Adrenal gland (tissue), 12 donors: ENCODE data around the gene IFRD2. TPM values are rescaled to one million over a fixed set of nuclear protein-coding genes. Genes with fewer than 3 reads are reported as not detected.
A peak's percentile ranks its signal among the peaks of the same experiment; 100 is the strongest.

ENCODE experiments used
- DNase-seq, 7 donors: peaks; one replicate each; pipeline ENCODE4 v3.0.0-alpha.2; 2019 to 2020
- H3K27ac ChIP-seq, 5 donors: fragments of 200-600 bp; sonication (generic) in 4 of 5; 1 replicate in 3 of 5; 2 replicates in 2 of 5; pipeline versions ENCODE4 v1.5.1 to v1.8.0; 2016 to 2020; ENCODE audit warnings: mild to moderate bottlenecking in 1 of 5
- H3K27me3 ChIP-seq: fragments of 200-600 bp; 2 replicates; pipeline ENCODE4 v1.8.0; 2021
- H3K36me3 ChIP-seq, 2 donors: fragments of 200-600 bp; replicated peaks in 1 of 2; 1 replicate in 1 of 2; 2 replicates in 1 of 2; pipeline versions ENCODE4 v1.5.1 to v1.8.0; 2018 to 2022
- H3K4me1 ChIP-seq, 2 donors: fragments of 200-600 bp; replicated peaks in 1 of 2; 1 replicate in 1 of 2; 2 replicates in 1 of 2; pipeline versions ENCODE4 v1.5.1 to v1.8.0; 2018 to 2021
- H3K4me3 ChIP-seq, 4 donors: fragments of 200-600 bp; sonication (generic) in 3 of 4; one replicate each; pipeline ENCODE4 v1.5.1; 2016 to 2018
- H3K9me3 ChIP-seq, 3 donors: fragments of 200-600 bp; sonication (generic) in 1 of 3; replicated peaks in 1 of 3; 1 replicate in 2 of 3; 2 replicates in 1 of 3; pipeline versions ENCODE4 v1.5.1 to v1.8.0; 2016 to 2021
- CTCF ChIP-seq, 6 experiments: fragments of 450-650 bp in 4 of 6; fragments of 200-600 bp in 2 of 6; sonication (generic) in 1 of 6; IDR thresholded peaks; 1 replicate in 5 of 6; 2 replicates in 1 of 6; pipeline versions ENCODE4 v1.5.1 to v1.8.0; 2016 to 2021; ENCODE audit warnings: antibody characterized with exemption in 6 of 6, mild to moderate bottlenecking in 2 of 6, moderate library complexity in 1 of 6
- POLR2A ChIP-seq, 2 donors: fragments of 450-650 bp; IDR thresholded peaks; one replicate each; pipeline ENCODE4 v1.6.1; 2017; ENCODE audit warnings: antibody characterized with exemption in 2 of 2, mild to moderate bottlenecking in 2 of 2, moderate library complexity in 1 of 2
- WGBS, 4 donors: extraction: QIAGEN DNeasy Blood & Tissue Kit in 2 of 4; methylation state at CpG; one replicate each; pipeline versions ENCODE4 v1.1.5 to v1.1.7; 2013 to 2017; 5-methylcytosine and 5-hydroxymethylcytosine counted together
- intact Hi-C, 2 donors: fragments of 100-400 bp; cut with DNase I; formaldehyde crosslinking; loops; one replicate each; pipeline versions ENCODE4 v1.14.1 to v1.15.0; 2022 to 2023
- polyA plus RNA-seq, 3 donors: library from polyadenylated mRNA; stranded (reverse); fragments of 200-250 nt in 2 of 3; fragments of 350-450 nt in 1 of 3; fragmentation: Illumina TruSeq in 1 of 3; extraction: RNeasy Lipid Tissue Mini Kit (QIAGEN cat#74804) in 1 of 3; gene quantifications; one replicate each; pipeline ENCODE4 v1.2.3, GENCODE V29; 2013 to 2014
- total RNA-seq, 9 donors: library from RNA; depleted of rRNA in 4 of 9; stranded (reverse); fragments of >200 nt in 4 of 9; fragments of 120-200 nt in 1 of 9; fragmentation: NEBNext Ultra II Directional in 1 of 9; extraction: Animal tissue kit (Norgen Biotek cat#: 25700) in 1 of 9; gene quantifications; one replicate each; pipeline versions ENCODE4 v1.1.0 to v1.2.4, GENCODE V29; 2013 to 2023
- donor health status: healthy with polysubstance abuse.
- donor health status: Bipolar disorder and iron deficiency.
- donor health status: DM: yes; HTN: yes; CAD: no.
- donor health status: DM: no; HTN: no; CAD: no.
- donor health status: DM: no; HTN: no; CAD: no.
- donor health status: DM: yes; HTN: yes; CAD: no.

Gene IFRD2
- total and polyA plus RNA-seq, 12 donors, result 31.6 to 182 (median 56.8) TPM

- no peaks in the 10 kb centered on the region for H3K27me3 ChIP-seq
- no peaks in the 10 kb centered on the region for H3K9me3 ChIP-seq
- no peak overlapping the region for H3K4me3 ChIP-seq
- intact Hi-C loops, result loop anchor here in 1 of 2 donors (5.0 kb wide), 1 partner anchor 52 kb away; no protein-coding TSS in a partner anchor
- H3K27ac ChIP-seq, result peak overlapping the region; percentile 14 to 98 (median 94)
- H3K4me1 ChIP-seq, result peaks cover 29 to 60% of the 10 kb centered on the region in 2 donors
- peaks cover 0 to 21% of the 10 kb centered on the region in 2 donors for H3K36me3 ChIP-seq
- 8 to 45% (median 37%) methylated on average over 1 to 4 of the region's 4 CpGs for WGBS, 4 donors
- peak; percentile 77 to 93 (median 85) for TF ChIP-seq CTCF (IDR thresholded peaks at IDR 0.05)
- no peak for TF ChIP-seq POLR2A (IDR thresholded peaks at IDR 0.05)
- DNase-seq, result peak; percentile 64 to 89 (median 78)
These were observed 32.3 kb upstream of the IFRD2 start for GRCh38 chr3:50324351-50325112.

DNA sequence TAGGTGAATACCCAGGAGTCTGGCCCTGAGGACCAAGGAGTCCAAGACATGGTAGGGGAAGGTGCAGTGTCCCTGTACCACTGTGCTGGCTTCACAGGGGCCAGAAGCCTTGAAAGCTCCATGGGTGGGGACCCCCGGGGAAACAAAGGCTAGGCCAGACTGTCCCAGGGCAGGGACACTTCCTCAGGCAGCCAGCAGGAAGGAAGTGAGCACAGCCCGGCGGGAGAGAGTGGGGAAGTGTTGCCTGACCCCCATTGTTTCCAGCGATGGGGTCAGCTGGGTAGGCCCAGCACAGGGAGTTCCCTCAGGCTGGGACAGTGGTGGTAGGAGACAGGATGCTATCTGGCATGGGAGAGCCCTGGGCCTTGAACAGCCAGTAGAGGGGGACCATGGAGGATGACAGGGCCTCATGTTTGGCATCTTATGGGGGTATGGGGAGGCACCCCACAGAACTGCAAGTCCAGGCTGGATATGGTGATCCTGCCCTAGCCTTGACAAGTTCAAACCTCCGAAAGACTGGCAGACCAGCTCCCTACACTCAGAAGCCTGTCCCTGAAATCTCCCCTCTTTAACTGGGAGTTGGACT is 31.5 kb upstream of the IFRD2 start:
- Histone ChIP-seq H3K27me3 (no peaks in the 10 kb centered on the region), H3K4me3 (no peak overlapping the region), H3K27ac (peak overlapping the region; percentile 14 to 98 (median 94)), H3K36me3 (peaks cover 0 to 22% of the 10 kb centered on the region in 2 donors), H3K4me1 (peaks cover 33 to 66% of the 10 kb centered on the region in 2 donors), H3K9me3 (no peaks in the 10 kb centered on the region)
- intact Hi-C loops, result loop anchor here in 1 of 2 donors (5.0 kb wide), 1 partner anchor 51 kb away; no protein-coding TSS in a partner anchor
- TF ChIP-seq CTCF (IDR thresholded peaks at IDR 0.05) (peak in 2 of 6 experiments; percentile 11 to 31), POLR2A (IDR thresholded peaks at IDR 0.05) (no peak)
- peak in 6 of 7 donors; percentile 46 to 80 (median 62) for DNase-seq
- 33 to 64% (median 51%) methylated on average over 1 to 5 of the region's 5 CpGs for WGBS, 4 donors

DNA sequence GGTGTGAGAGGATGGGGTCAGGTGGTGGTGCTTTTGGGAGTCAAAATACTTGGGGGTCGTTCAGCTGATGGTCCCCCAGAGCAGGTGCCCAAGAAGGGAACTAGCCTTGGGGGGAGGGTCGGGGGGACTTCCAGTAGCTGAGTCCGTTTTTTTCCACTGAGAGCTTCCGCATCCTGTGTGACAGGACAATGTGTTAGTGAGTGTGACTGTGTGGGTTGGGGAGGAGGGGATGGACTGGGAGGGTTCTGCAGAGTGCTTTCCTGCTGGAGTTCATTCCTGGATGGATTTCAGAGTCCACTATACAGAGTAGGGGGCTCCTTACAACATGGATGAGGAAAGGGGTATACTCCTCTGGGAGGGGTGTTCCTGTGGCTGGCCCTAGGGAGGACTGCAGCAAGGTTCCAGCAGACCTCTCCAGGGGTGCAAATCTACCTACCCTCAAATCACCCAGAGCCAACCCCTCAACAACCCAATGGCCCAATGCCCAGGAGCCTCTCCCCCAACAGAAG is 30.9 kb upstream of the IFRD2 start:
- TF ChIP-seq CTCF (IDR thresholded peaks at IDR 0.05) (no peak), POLR2A (IDR thresholded peaks at IDR 0.05) (no peak)
- Histone ChIP-seq H3K4me1 (peaks cover 39 to 67% of the 10 kb centered on the region in 2 donors), H3K36me3 (peaks cover 0 to 28% of the 10 kb centered on the region in 2 donors), H3K27ac (peak overlapping the region; percentile 35 to 98 (median 94)), H3K9me3 (no peaks in the 10 kb centered on the region), H3K4me3 (no peak overlapping the region), H3K27me3 (no peaks in the 10 kb centered on the region)
- DNase-seq, result peak; percentile 48 to 86 (median 67)
- intact Hi-C loops, result loop anchor here in 1 of 2 donors (5.0 kb wide), 1 partner anchor 51 kb away; no protein-coding TSS in a partner anchor
- WGBS, 4 donors, result 24 to 40% (median 36%) methylated on average over 3 to 4 of the region's 4 CpGs
